HepG2 (cell line): ENCODE results near the gene KARS1. TPM values are rescaled to one million over a fixed set of nuclear protein-coding genes. Genes with fewer than 3 reads are reported as not detected.

ENCODE experiments used
- EEA1 ChIP-seq: sonication (generic); formaldehyde crosslinking; IDR thresholded peaks from 2 replicates; pipeline ENCODE4 v1.5.1; 2020; ENCODE audit warnings: mild to moderate bottlenecking, missing genetic modification reagents, borderline replicate concordance
- ETS1 ChIP-seq: sonication (generic); formaldehyde crosslinking; IDR thresholded peaks from 2 replicates; pipeline ENCODE4 v1.4.0; 2020; ENCODE audit warnings: missing genetic modification reagents
- HOXA7 ChIP-seq: sonication (generic); formaldehyde crosslinking; IDR thresholded peaks from 2 replicates; pipeline ENCODE4 v1.8.1; 2022; ENCODE audit warnings: mild to moderate bottlenecking, missing genetic modification reagents, moderate library complexity
- KDM5A ChIP-seq: fragments of 200-600 bp; sonication (generic); IDR thresholded peaks from 2 replicates; pipeline ENCODE4 v1.7.0; 2018; ENCODE audit warnings: antibody characterized with exemption, mild to moderate bottlenecking, low read length, borderline replicate concordance
- REXO4 ChIP-seq: sonication (generic); formaldehyde crosslinking; IDR thresholded peaks from 2 replicates; pipeline ENCODE4 v1.8.0; 2022; ENCODE audit warnings: missing genetic modification reagents, mild to moderate bottlenecking, borderline replicate concordance
- SP5 ChIP-seq: IDR thresholded peaks from 2 replicates; pipeline ENCODE4 v1.6.1; 2016; ENCODE audit warnings: low read depth, borderline replicate concordance
- TEAD3 ChIP-seq: optimal IDR thresholded peaks from 2 replicates; pipeline ENCODE3; 2016; ENCODE audit warnings: borderline replicate concordance
- TRAFD1 ChIP-seq: sonication (generic); formaldehyde crosslinking; IDR thresholded peaks from 2 replicates; pipeline ENCODE4 v1.5.1; 2020; ENCODE audit warnings: missing genetic modification reagents, mild to moderate bottlenecking, borderline replicate concordance
- ZNF235 ChIP-seq: sonication (generic); formaldehyde crosslinking; IDR thresholded peaks from 2 replicates; pipeline ENCODE4 v1.8.1; 2023; ENCODE audit warnings: mild to moderate bottlenecking, missing genetic modification reagents, borderline replicate concordance
- ZNF510 ChIP-seq: sonication (generic); formaldehyde crosslinking; IDR thresholded peaks from 2 replicates; pipeline ENCODE4 v1.4.0; 2020; ENCODE audit warnings: low read depth, mild to moderate bottlenecking, missing genetic modification reagents
- ZNF549 ChIP-seq: sonication (generic); formaldehyde crosslinking; IDR thresholded peaks from 2 replicates; pipeline ENCODE4 v1.5.0; 2020; ENCODE audit warnings: missing genetic modification reagents
- ZNF678 ChIP-seq: sonication (generic); formaldehyde crosslinking; IDR thresholded peaks from 2 replicates; pipeline ENCODE4 v1.4.0; 2020; ENCODE audit warnings: mild to moderate bottlenecking, missing genetic modification reagents
- polyA plus RNA-seq, 8 experiments: library from polyadenylated mRNA; depleted of rRNA in 3 of 8; stranded (reverse) in 7 of 8; unstranded in 1 of 8; fragments of >200 nt; fragmentation: Illumina TruSeq in 4 of 8; extraction: Trizol in 4 of 8; gene quantifications; 2 replicates each; pipeline versions ENCODE4 v1.2.1 to v1.2.3, GENCODE V29; 2011 to 2016; ENCODE audit warnings: low read depth in 4 of 8, missing spikeins in 1 of 8, mixed read lengths in 1 of 8; ENCODE audit not compliant: insufficient read depth in 1 of 8
- total RNA-seq, 5 experiments: library from RNA; depleted of rRNA; stranded (reverse); fragments of >200 nt; fragmentation: Illumina TruSeq; extraction: Trizol; gene quantifications; 2 replicates each; pipeline ENCODE4 v1.2.3, GENCODE V29; 2016; ENCODE audit warnings: low read depth in 1 of 5
- TF ChIP-seq, protein P1 (sequence below): sonication (generic); formaldehyde crosslinking; conservative IDR thresholded peaks from 2 replicates; pipeline ENCODE4 v1.4.0; 2020; ENCODE audit warnings: mild to moderate bottlenecking, missing genetic modification reagents, moderate library complexity
- TF ChIP-seq, protein P2 (sequence below), 2 experiments: IDR thresholded peaks; 2 replicates each; pipeline ENCODE4 v1.6.1; 2011 to 2012; ENCODE audit warnings: low read length in 2 of 2, borderline replicate concordance in 1 of 2, low read depth in 1 of 2, mild to moderate bottlenecking in 1 of 2, moderate library complexity in 1 of 2
- TF ChIP-seq, protein P3 (sequence below): sonication (generic); formaldehyde crosslinking; IDR thresholded peaks from 2 replicates; pipeline ENCODE4 v1.9.0; 2022; ENCODE audit warnings: low read depth, missing genetic modification reagents

The KARS1 gene
- total and polyA plus RNA-seq, 2 of the 13 experiments (the other 11 are each of a cell fraction or from before 2014, with no cell fraction given): 141 to 276 TPM

GRCh38 chr16:75647492-75648264 lies at the start of gene KARS1, which contains the start of gene TERF2IP (continued):
- TF ChIP-seq, protein P1, sequence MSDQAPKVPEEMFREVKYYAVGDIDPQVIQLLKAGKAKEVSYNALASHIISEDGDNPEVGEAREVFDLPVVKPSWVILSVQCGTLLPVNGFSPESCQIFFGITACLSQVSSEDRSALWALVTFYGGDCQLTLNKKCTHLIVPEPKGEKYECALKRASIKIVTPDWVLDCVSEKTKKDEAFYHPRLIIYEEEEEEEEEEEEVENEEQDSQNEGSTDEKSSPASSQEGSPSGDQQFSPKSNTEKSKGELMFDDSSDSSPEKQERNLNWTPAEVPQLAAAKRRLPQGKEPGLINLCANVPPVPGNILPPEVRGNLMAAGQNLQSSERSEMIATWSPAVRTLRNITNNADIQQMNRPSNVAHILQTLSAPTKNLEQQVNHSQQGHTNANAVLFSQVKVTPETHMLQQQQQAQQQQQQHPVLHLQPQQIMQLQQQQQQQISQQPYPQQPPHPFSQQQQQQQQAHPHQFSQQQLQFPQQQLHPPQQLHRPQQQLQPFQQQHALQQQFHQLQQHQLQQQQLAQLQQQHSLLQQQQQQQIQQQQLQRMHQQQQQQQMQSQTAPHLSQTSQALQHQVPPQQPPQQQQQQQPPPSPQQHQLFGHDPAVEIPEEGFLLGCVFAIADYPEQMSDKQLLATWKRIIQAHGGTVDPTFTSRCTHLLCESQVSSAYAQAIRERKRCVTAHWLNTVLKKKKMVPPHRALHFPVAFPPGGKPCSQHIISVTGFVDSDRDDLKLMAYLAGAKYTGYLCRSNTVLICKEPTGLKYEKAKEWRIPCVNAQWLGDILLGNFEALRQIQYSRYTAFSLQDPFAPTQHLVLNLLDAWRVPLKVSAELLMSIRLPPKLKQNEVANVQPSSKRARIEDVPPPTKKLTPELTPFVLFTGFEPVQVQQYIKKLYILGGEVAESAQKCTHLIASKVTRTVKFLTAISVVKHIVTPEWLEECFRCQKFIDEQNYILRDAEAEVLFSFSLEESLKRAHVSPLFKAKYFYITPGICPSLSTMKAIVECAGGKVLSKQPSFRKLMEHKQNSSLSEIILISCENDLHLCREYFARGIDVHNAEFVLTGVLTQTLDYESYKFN (CRISPR knock-in tag): peak; percentile 9; the same call in 1 of the 2 replicates
- TF ChIP-seq KDM5A: peak; percentile 94
- TF ChIP-seq TEAD3 (CRISPR knock-in tag): peak; percentile 49
- TF ChIP-seq, protein P2, sequence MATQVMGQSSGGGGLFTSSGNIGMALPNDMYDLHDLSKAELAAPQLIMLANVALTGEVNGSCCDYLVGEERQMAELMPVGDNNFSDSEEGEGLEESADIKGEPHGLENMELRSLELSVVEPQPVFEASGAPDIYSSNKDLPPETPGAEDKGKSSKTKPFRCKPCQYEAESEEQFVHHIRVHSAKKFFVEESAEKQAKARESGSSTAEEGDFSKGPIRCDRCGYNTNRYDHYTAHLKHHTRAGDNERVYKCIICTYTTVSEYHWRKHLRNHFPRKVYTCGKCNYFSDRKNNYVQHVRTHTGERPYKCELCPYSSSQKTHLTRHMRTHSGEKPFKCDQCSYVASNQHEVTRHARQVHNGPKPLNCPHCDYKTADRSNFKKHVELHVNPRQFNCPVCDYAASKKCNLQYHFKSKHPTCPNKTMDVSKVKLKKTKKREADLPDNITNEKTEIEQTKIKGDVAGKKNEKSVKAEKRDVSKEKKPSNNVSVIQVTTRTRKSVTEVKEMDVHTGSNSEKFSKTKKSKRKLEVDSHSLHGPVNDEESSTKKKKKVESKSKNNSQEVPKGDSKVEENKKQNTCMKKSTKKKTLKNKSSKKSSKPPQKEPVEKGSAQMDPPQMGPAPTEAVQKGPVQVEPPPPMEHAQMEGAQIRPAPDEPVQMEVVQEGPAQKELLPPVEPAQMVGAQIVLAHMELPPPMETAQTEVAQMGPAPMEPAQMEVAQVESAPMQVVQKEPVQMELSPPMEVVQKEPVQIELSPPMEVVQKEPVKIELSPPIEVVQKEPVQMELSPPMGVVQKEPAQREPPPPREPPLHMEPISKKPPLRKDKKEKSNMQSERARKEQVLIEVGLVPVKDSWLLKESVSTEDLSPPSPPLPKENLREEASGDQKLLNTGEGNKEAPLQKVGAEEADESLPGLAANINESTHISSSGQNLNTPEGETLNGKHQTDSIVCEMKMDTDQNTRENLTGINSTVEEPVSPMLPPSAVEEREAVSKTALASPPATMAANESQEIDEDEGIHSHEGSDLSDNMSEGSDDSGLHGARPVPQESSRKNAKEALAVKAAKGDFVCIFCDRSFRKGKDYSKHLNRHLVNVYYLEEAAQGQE (IDR thresholded peaks at IDR 0.05; ENCODE audit: borderline replicate concordance in 1 of 2, low read depth in 1 of 2, low read length in 2 of 2): peak in 1 of 2 experiments; percentile 50; a peak in 2 of 4 replicates
- TF ChIP-seq HOXA7 (CRISPR knock-in tag): no peak
- TF ChIP-seq EEA1 (CRISPR knock-in tag): no peak
- 0 out of 2 replicates have a peak, but pooled peaks have one; percentile 13 for TF ChIP-seq ZNF549 (CRISPR knock-in tag)
- peak; percentile 68; the same call in 1 of the 2 replicates for TF ChIP-seq SP5 (CRISPR knock-in tag)
- no peak for TF ChIP-seq REXO4
- peak; percentile 91 for TF ChIP-seq ZNF235 (CRISPR knock-in tag)
- TF ChIP-seq, protein P3, sequence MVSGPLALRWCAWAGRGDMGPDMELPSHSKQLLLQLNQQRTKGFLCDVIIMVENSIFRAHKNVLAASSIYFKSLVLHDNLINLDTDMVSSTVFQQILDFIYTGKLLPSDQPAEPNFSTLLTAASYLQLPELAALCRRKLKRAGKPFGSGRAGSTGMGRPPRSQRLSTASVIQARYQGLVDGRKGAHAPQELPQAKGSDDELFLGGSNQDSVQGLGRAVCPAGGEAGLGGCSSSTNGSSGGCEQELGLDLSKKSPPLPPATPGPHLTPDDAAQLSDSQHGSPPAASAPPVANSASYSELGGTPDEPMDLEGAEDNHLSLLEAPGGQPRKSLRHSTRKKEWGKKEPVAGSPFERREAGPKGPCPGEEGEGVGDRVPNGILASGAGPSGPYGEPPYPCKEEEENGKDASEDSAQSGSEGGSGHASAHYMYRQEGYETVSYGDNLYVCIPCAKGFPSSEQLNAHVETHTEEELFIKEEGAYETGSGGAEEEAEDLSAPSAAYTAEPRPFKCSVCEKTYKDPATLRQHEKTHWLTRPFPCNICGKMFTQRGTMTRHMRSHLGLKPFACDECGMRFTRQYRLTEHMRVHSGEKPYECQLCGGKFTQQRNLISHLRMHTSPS (CRISPR knock-in tag): no peak
- TF ChIP-seq ZNF510 (CRISPR knock-in tag): no peak; the same call in 1 of the 2 replicates
- TF ChIP-seq TRAFD1 (CRISPR knock-in tag): peak; percentile 54; the same call in 1 of the 2 replicates
- TF ChIP-seq ZNF678: 0 out of 2 replicates have a peak, but pooled peaks have one; percentile 27
- TF ChIP-seq ETS1 (CRISPR knock-in tag): no peak
